Ishikawa (cell line): Measurements from ENCODE around the gene ELOVL2.

ENCODE experiments used
- CEBPB ChIP-seq: IDR thresholded peaks from 2 replicates; pipeline ENCODE4 v1.6.1; 2012
- CREB1 ChIP-seq: IDR thresholded peaks from 2 replicates; pipeline ENCODE4 v1.6.1; 2012; ENCODE audit warnings: low read depth
- EGR1 ChIP-seq: IDR thresholded peaks from 2 replicates; pipeline ENCODE4 v1.6.1; 2012
- EP300 ChIP-seq: IDR thresholded peaks from 2 replicates; pipeline ENCODE4 v1.6.1; 2012; ENCODE audit warnings: borderline replicate concordance
- FOXM1 ChIP-seq: IDR thresholded peaks from 2 replicates; pipeline ENCODE4 v1.6.1; 2012; ENCODE audit warnings: low read depth, borderline replicate concordance
- NFIC ChIP-seq: IDR thresholded peaks from 2 replicates; pipeline ENCODE4 v1.6.1; 2012
- RAD21 ChIP-seq: IDR thresholded peaks from 2 replicates; pipeline ENCODE4 v1.6.1; 2012; ENCODE audit warnings: low read depth
- TAF1 ChIP-seq: IDR thresholded peaks from 2 replicates; pipeline ENCODE4 v1.6.1; 2012; ENCODE audit warnings: low read depth, mild to moderate bottlenecking
- TCF12 ChIP-seq: IDR thresholded peaks from 2 replicates; pipeline ENCODE4 v1.6.1; 2012; ENCODE audit warnings: low read depth
- TEAD4 ChIP-seq: IDR thresholded peaks from 2 replicates; pipeline ENCODE4 v1.6.1; 2012
- YY1 ChIP-seq: IDR thresholded peaks from 2 replicates; pipeline ENCODE4 v1.6.1; 2012; ENCODE audit warnings: low read depth
- ZBTB7A ChIP-seq: IDR thresholded peaks from 2 replicates; pipeline ENCODE4 v1.6.1; 2012; ENCODE audit warnings: low read depth
- TF ChIP-seq, protein P1 (sequence below): IDR thresholded peaks from 2 replicates; pipeline ENCODE4 v1.6.1; 2012; ENCODE audit warnings: low read depth, mild to moderate bottlenecking
- TF ChIP-seq, protein P2 (sequence below): IDR thresholded peaks from 2 replicates; pipeline ENCODE4 v1.6.1; 2012
- TF ChIP-seq, protein P3 (sequence below): IDR thresholded peaks from 2 replicates; pipeline ENCODE4 v1.6.1; 2012

Gene ELOVL2

DNA sequence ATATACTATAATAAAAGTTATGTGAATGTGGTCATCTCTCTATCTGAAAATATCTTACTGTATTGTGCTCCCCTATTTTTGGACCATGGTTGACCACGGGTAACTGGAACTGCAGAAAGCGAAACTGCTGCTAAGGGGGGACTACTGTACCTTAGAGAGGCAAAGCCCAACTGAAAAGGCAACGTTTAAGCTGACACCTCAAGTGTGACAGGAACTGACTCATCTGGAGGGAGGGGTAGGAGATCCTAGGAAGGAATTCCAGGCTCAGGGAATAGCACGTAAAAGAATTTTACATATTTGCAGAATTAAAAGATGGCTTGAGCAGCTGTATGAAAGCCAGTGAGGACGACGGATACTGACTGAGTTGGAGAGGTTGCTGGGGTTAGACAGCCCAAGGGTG lies 34.8 kb downstream of the ELOVL2 start:
- TF ChIP-seq CREB1 (no peak), TCF12 (no peak), TEAD4 (no peak), TAF1 (no peak), NFIC (no peak), EGR1 (no peak), ZBTB7A (no peak), CEBPB (no peak), EP300 (no peak), FOXM1 (no peak), RAD21 (no peak)
- TF ChIP-seq, protein P1, sequence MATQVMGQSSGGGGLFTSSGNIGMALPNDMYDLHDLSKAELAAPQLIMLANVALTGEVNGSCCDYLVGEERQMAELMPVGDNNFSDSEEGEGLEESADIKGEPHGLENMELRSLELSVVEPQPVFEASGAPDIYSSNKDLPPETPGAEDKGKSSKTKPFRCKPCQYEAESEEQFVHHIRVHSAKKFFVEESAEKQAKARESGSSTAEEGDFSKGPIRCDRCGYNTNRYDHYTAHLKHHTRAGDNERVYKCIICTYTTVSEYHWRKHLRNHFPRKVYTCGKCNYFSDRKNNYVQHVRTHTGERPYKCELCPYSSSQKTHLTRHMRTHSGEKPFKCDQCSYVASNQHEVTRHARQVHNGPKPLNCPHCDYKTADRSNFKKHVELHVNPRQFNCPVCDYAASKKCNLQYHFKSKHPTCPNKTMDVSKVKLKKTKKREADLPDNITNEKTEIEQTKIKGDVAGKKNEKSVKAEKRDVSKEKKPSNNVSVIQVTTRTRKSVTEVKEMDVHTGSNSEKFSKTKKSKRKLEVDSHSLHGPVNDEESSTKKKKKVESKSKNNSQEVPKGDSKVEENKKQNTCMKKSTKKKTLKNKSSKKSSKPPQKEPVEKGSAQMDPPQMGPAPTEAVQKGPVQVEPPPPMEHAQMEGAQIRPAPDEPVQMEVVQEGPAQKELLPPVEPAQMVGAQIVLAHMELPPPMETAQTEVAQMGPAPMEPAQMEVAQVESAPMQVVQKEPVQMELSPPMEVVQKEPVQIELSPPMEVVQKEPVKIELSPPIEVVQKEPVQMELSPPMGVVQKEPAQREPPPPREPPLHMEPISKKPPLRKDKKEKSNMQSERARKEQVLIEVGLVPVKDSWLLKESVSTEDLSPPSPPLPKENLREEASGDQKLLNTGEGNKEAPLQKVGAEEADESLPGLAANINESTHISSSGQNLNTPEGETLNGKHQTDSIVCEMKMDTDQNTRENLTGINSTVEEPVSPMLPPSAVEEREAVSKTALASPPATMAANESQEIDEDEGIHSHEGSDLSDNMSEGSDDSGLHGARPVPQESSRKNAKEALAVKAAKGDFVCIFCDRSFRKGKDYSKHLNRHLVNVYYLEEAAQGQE: no peak
- TF ChIP-seq, protein P2, sequence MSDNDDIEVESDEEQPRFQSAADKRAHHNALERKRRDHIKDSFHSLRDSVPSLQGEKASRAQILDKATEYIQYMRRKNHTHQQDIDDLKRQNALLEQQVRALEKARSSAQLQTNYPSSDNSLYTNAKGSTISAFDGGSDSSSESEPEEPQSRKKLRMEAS: no peak
- TF ChIP-seq, protein P3, sequence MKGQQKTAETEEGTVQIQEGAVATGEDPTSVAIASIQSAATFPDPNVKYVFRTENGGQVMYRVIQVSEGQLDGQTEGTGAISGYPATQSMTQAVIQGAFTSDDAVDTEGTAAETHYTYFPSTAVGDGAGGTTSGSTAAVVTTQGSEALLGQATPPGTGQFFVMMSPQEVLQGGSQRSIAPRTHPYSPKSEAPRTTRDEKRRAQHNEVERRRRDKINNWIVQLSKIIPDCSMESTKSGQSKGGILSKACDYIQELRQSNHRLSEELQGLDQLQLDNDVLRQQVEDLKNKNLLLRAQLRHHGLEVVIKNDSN: no peak

DNA sequence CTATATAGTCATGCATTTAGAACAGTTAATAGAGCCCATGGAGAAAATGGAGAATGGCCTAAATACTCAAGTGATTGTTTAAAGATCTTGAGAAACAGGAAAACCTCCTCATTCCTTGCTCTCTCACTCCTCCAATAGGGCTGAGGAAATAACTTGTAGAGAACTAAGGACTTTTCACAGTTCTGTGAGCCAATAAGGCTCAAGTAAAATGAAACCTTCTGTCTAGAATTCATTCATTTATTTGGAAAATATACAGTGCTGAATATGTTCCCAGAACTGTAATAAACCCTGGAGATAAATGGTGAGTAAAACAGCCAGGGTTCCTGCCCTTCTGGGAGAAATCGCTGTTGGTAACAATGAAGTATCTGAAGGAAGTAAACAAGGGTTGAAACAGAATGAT lies 35.3 kb downstream of the ELOVL2 start:
- no peak for TF ChIP-seq TCF12
- no peak for TF ChIP-seq NFIC
- TF ChIP-seq CEBPB: no peak
- no peak for TF ChIP-seq EP300
- TF ChIP-seq, protein P1: no peak
- TF ChIP-seq YY1: no peak
- no peak for TF ChIP-seq EGR1
- no peak for TF ChIP-seq TAF1
- TF ChIP-seq, protein P3: no peak
- TF ChIP-seq TEAD4: no peak
- no peak for TF ChIP-seq RAD21
- TF ChIP-seq CREB1: no peak
- no peak for TF ChIP-seq FOXM1
- TF ChIP-seq, protein P2: no peak
- no peak for TF ChIP-seq ZBTB7A

DNA sequence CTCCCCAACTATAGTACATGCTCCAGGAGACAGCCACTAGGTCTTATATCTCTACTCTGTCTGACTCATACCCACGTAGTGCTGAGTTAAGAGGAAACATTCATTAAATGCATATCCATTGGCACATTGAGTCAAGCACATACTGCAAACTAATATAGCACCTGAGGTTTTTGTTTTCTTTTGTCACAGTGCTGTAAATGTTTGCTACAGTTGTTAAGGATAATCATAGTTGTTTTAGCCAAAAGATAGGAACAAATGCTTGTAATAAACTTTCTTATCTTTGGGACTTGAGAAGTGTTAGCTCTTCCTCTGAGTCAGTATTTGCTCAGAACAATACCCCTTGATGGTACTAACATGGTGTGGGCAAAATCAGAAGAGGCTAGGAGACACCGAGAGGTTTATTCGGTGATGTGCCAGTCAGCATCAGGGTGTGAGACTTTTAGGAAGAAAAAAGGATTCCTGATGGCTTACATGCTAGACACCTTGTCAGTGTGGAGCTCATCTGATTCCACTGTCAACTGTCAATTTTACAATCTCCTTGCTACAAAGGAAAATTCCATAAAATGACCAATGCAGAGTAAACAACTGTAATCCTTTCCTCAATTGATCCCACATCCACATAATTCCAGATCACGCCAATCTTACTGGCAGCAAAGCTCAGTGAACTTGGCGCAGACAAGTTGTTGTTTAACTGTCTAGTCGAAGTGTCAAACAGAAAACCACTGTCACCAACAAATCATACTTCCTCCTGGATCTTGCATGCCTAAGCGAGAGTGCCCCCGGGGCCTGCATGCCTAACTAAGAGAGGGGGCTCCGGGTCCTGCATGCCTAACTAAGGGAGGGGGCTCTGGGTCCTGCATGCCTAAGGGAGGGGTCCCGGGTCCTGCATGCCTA lies 36.1 kb downstream of the ELOVL2 start:
- TF ChIP-seq TCF12: no peak
- TF ChIP-seq, protein P2: no peak
- TF ChIP-seq EP300: no peak
- TF ChIP-seq TAF1: no peak
- TF ChIP-seq NFIC: no peak

DNA sequence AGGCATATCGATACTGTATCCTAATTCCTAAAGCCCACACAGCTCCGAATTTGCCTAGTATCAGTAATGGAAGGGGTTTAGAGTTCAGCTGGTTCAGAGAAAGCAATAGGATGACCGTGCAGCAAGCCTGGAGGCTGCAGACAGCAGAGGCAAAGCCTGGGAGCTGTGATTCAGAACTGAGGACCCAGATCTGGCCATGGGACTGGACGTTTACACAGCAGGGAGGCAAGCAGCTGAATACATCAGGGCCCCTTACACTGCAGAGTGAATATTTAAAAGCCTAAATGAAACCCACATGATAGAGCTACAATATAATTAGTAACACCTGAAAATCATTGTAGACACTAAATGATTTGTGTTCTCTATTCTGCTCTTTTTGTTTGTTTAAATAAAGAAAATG lies 38.0 kb downstream of the ELOVL2 start:
- TF ChIP-seq CEBPB (no peak), CREB1 (no peak), RAD21 (no peak), EP300 (no peak), ZBTB7A (no peak), TAF1 (no peak), NFIC (no peak), FOXM1 (no peak), TCF12 (no peak), EGR1 (no peak), TEAD4 (no peak), YY1 (no peak)
- TF ChIP-seq, protein P1: no peak
- TF ChIP-seq, protein P2: no peak
- TF ChIP-seq, protein P3: no peak
